IMR-90 (cell line): ENCODE measurements around the gene TXLNA. TPM values are rescaled to one million over a fixed set of nuclear protein-coding genes. Genes with fewer than 3 reads are reported as not detected.

Experiments
- ATAC-seq: fragments of 200-7000 bp; cut with Tn5 transposase; 2 replicates; pipeline ENCODE4 v1.9.1; 2020; ENCODE audit warnings: low read depth, mild to moderate bottlenecking, moderate library complexity
- BruUV-seq: library from RNA; stranded (reverse); fragments of 400-500 nt; replicated peaks from 2 replicates; lab custom pipeline; 2021; lab: Mats Ljungman, UMichigan
- CTCF ChIA-PET: fragments of 300-600 bp; formaldehyde crosslinking; extraction: SDS; loops from one replicate; lab custom pipeline; 2021; ENCODE audit warnings: antibody characterized with exemption; lab: Yijun Ruan, JAX
- POLR2A ChIA-PET: fragments of 300-600 bp; sonication (Branson Sonifier 250); formaldehyde crosslinking; loops from one replicate; lab custom pipeline; 2022; ENCODE audit warnings: antibody characterized with exemption; ENCODE audit not compliant: unreplicated experiment; lab: Charles Lee
- DNase-seq: peaks from one replicate; pipeline ENCODE4 v3.0.0; 2013
- H2AFZ ChIP-seq: replicated peaks from 2 replicates; pipeline ENCODE3; 2013; ENCODE audit warnings: low read length, mild to moderate bottlenecking; ENCODE audit not compliant: poor library complexity
- H2AK5ac ChIP-seq: 2 replicates; pipeline ENCODE4 v1.6.1; 2013; ENCODE audit warnings: low read depth, low read length, inconsistent platforms
- H2AK9ac ChIP-seq: replicated peaks from 2 replicates; pipeline ENCODE3; 2013; ENCODE audit warnings: mild to moderate bottlenecking, low read depth, low read length, moderate library complexity; ENCODE audit not compliant: poor library complexity
- H2BK120ac ChIP-seq: 2 replicates; pipeline ENCODE4 v1.6.1; 2013; ENCODE audit warnings: low read depth, low read length, inconsistent platforms
- H2BK15ac ChIP-seq: 3 replicates; pipeline ENCODE4 v1.6.1; 2013; ENCODE audit warnings: low read depth, low read length, inconsistent platforms
- H2BK20ac ChIP-seq: 2 replicates; pipeline ENCODE4 v1.6.1; 2013; ENCODE audit warnings: low read depth, mild to moderate bottlenecking, inconsistent platforms, low read length, moderate library complexity
- H2BK5ac ChIP-seq: 2 replicates; pipeline ENCODE4 v1.6.1; 2013; ENCODE audit warnings: mild to moderate bottlenecking, low read depth, low read length, inconsistent platforms; ENCODE audit not compliant: poor library complexity, severe bottlenecking
- H3K14ac ChIP-seq: replicated peaks from 2 replicates; pipeline ENCODE4 v1.6.1; 2013; ENCODE audit warnings: low read depth, low read length, inconsistent platforms
- H3K18ac ChIP-seq: 2 replicates; pipeline ENCODE4 v1.6.1; 2013; ENCODE audit warnings: low read depth, low read length, control low read depth
- H3K23ac ChIP-seq: 2 replicates; pipeline ENCODE4 v1.6.1; 2013; ENCODE audit warnings: low read depth, low read length, inconsistent platforms
- H3K27ac ChIP-seq: 2 replicates; pipeline ENCODE4 v1.5.1; 2013; ENCODE audit warnings: mild to moderate bottlenecking, control low read depth, low read length; ENCODE audit not compliant: insufficient read depth
- H3K27me3 ChIP-seq: 2 replicates; pipeline ENCODE4 v1.6.1; 2013; ENCODE audit warnings: low read length; ENCODE audit not compliant: control insufficient read depth, insufficient read depth
- H3K36me3 ChIP-seq: 2 replicates; pipeline ENCODE4 v1.6.1; 2013; ENCODE audit warnings: low read length, mixed read lengths; ENCODE audit not compliant: control insufficient read depth, insufficient read depth
- H3K4ac ChIP-seq: 2 replicates; pipeline ENCODE4 v1.6.1; 2013; ENCODE audit warnings: low read depth, low read length, inconsistent platforms
- H3K4me1 ChIP-seq: 2 replicates; pipeline ENCODE4 v1.6.1; 2013; ENCODE audit warnings: low read length, mixed read lengths; ENCODE audit not compliant: control insufficient read depth, insufficient read depth
- H3K4me2 ChIP-seq: 2 replicates; pipeline ENCODE4 v1.6.1; 2013; ENCODE audit warnings: low read depth, mild to moderate bottlenecking, control low read depth, low read length, moderate library complexity
- H3K4me3 ChIP-seq: 2 replicates; pipeline ENCODE4 v1.5.1; 2013; ENCODE audit warnings: low read depth, mild to moderate bottlenecking, control low read depth, low read length, moderate library complexity; ENCODE audit not compliant: insufficient read depth
- H3K56ac ChIP-seq: 2 replicates; pipeline ENCODE4 v1.6.1; 2013; ENCODE audit warnings: low read length, inconsistent platforms; ENCODE audit not compliant: insufficient read depth; ENCODE audit errors: extremely low read depth
- H3K79me1 ChIP-seq, 2 experiments: 2 replicates each; pipeline ENCODE4 v1.6.1; 2013; ENCODE audit warnings: low read length in 2 of 2, inconsistent platforms in 1 of 2, low read depth in 1 of 2
- H3K9ac ChIP-seq: 2 replicates; pipeline ENCODE4 v1.6.1; 2013; ENCODE audit warnings: low read depth, low read length, control low read depth
- H3K9me1 ChIP-seq: 2 replicates; pipeline ENCODE4 v1.6.1; 2013; ENCODE audit warnings: low read length, inconsistent platforms; ENCODE audit not compliant: insufficient read depth
- H3K9me3 ChIP-seq: 2 replicates; pipeline ENCODE4 v1.6.1; 2013; ENCODE audit warnings: low read length; ENCODE audit not compliant: control insufficient read depth, insufficient read depth
- H4K20me1 ChIP-seq: 2 replicates; pipeline ENCODE4 v1.6.1; 2013; ENCODE audit warnings: low read length, inconsistent platforms; ENCODE audit not compliant: insufficient read depth
- H4K5ac ChIP-seq: 2 replicates; pipeline ENCODE4 v1.6.1; 2013; ENCODE audit warnings: mild to moderate bottlenecking, low read depth, low read length, control low read depth
- H4K8ac ChIP-seq, 2 experiments: 2 replicates each; pipeline ENCODE4 v1.6.1; 2013; ENCODE audit warnings: low read depth in 2 of 2, low read length in 2 of 2, control low read depth in 1 of 2, inconsistent platforms in 1 of 2
- H4K91ac ChIP-seq: 2 replicates; pipeline ENCODE4 v1.6.1; 2013; ENCODE audit warnings: low read depth, low read length, inconsistent platforms; ENCODE audit not compliant: insufficient read depth
- BHLHE40 ChIP-seq: fragments of 150-350 bp; IDR thresholded peaks from 2 replicates; pipeline ENCODE4 v1.6.1; 2016; ENCODE audit warnings: mild to moderate bottlenecking, low read depth, low read length
- CEBPB ChIP-seq: IDR thresholded peaks from 2 replicates; pipeline ENCODE4 v1.6.1; 2012; ENCODE audit warnings: low read depth, low read length, improper control_type of control experiment
- FOS ChIP-seq: fragments of 150-350 bp; IDR thresholded peaks from 2 replicates; pipeline ENCODE4 v1.6.1; 2016; ENCODE audit warnings: low read depth, low read length
- MAFK ChIP-seq: IDR thresholded peaks from 2 replicates; pipeline ENCODE4 v1.6.1; 2012; ENCODE audit warnings: low read depth, low read length, improper control_type of control experiment
- MAZ ChIP-seq: IDR thresholded peaks from 2 replicates; pipeline ENCODE4 v1.6.1; 2012; ENCODE audit warnings: low read depth, mild to moderate bottlenecking, low read length, improper control_type of control experiment, moderate library complexity, borderline replicate concordance
- MXI1 ChIP-seq: IDR thresholded peaks from 2 replicates; pipeline ENCODE4 v1.6.1; 2012; ENCODE audit warnings: low read depth, mild to moderate bottlenecking, low read length, moderate library complexity, borderline replicate concordance
- POLR2A ChIP-seq: IDR thresholded peaks from 2 replicates; pipeline ENCODE4 v1.6.1; 2012; ENCODE audit warnings: mild to moderate bottlenecking, low read depth, low read length
- RAD21 ChIP-seq: IDR thresholded peaks from 2 replicates; pipeline ENCODE4 v1.6.1; 2012; ENCODE audit warnings: low read length, improper control_type of control experiment
- SMC3 ChIP-seq: fragments of 150-350 bp; IDR thresholded peaks from 2 replicates; pipeline ENCODE4 v1.6.1; 2016; ENCODE audit warnings: low read depth, mild to moderate bottlenecking, antibody characterized with exemption, low read length, moderate library complexity
- WGBS, 2 experiments: methylation state at CpG; one replicate each; pipeline versions ENCODE4 v1.1.5 to v1.1.7; 2013; ENCODE audit warnings: missing lambda C conversion rate in 2 of 2; ENCODE audit not compliant: insufficient read length in 1 of 2; ENCODE audit errors: extremely low coverage in 2 of 2; 5-methylcytosine and 5-hydroxymethylcytosine counted together
- dilution Hi-C: fragments of 300-500 bp; cut with HindIII; formaldehyde crosslinking; loops from one replicate; pipeline ENCODE4 v1.14.3; 2018; ENCODE audit warnings: low sequenced_read_pairs; ENCODE audit not compliant: unreplicated experiment
- in situ Hi-C: fragments of 300-500 bp; cut with MboI; formaldehyde crosslinking; loops from 3 replicates; pipeline ENCODE4 v1.14.3; 2019; ENCODE audit warnings: low sequenced_read_pairs, inconsistent platforms, mixed read lengths
- intact Hi-C: fragments of 100-400 bp; cut with micrococcal nuclease; formaldehyde crosslinking; loops from 2 replicates; pipeline ENCODE4 v1.10.0; 2022
- polyA plus RNA-seq, 3 experiments: library from polyadenylated mRNA; depleted of rRNA; stranded (reverse); fragments of >200 nt; gene quantifications; 2 replicates each; pipeline ENCODE4 v1.2.3, GENCODE V29; 2012; ENCODE audit warnings: low replicate concordance in 1 of 3
- total RNA-seq: library from RNA; depleted of rRNA; stranded (reverse); fragments of >200 nt; gene quantifications from 2 replicates; pipeline ENCODE4 v1.2.3, GENCODE V29; 2012
- TF ChIP-seq, protein P1 (sequence below): fragments of 150-350 bp; IDR thresholded peaks from 2 replicates; pipeline ENCODE4 v1.6.1; 2017; ENCODE audit warnings: mild to moderate bottlenecking, antibody characterized with exemption, low read length, low read depth
- TF ChIP-seq, protein P2 (sequence below): fragments of 150-350 bp; IDR thresholded peaks from 2 replicates; pipeline ENCODE4 v1.6.1; 2016; ENCODE audit warnings: low read depth, mild to moderate bottlenecking, low read length, moderate library complexity, borderline replicate concordance
- TF ChIP-seq, protein P3 (sequence below): conservative IDR thresholded peaks from 2 replicates; pipeline ENCODE4 v1.5.1; 2012; ENCODE audit warnings: mild to moderate bottlenecking, low read depth, low read length, improper control_type of control experiment

The TXLNA gene
- total and polyA plus RNA-seq, 2 of the 4 experiments (the other 2 are of a cell fraction): 47.6 to 102 TPM

- Histone ChIP-seq H4K8ac (no peak overlapping the region), H3K9me1 (peaks cover 8% of the 10 kb centered on the region), H2AFZ (no peak overlapping the region), H3K27me3 (no peaks in the 10 kb centered on the region), H3K27ac (no peak overlapping the region), H3K18ac (no peak overlapping the region), H2BK5ac (no peak overlapping the region), H3K4me1 (peaks cover 11% of the 10 kb centered on the region), H3K23ac (no peak overlapping the region), H3K14ac (no peak overlapping the region), H3K4me3 (no peak overlapping the region), H3K9me3 (no peaks in the 10 kb centered on the region), H4K20me1 (peaks cover 55% of the 10 kb centered on the region), H3K4me2 (peak overlapping the region; percentile 10; the same call in 1 of the 2 replicates), H3K9ac (no peak overlapping the region), H3K4ac (no peak overlapping the region), H3K56ac (no peak overlapping the region), H4K5ac (no peak overlapping the region), H3K36me3 (peaks cover 3% of the 10 kb centered on the region; the same call in 1 of the 2 replicates), H2BK15ac (no peak overlapping the region), H2BK20ac (no peak overlapping the region), H2BK120ac (no peak overlapping the region), H4K91ac (no peak overlapping the region), H2AK9ac (no peak overlapping the region), H2AK5ac (no peak overlapping the region), H3K79me1 (peaks cover 31 to 77% of the 10 kb centered on the region in 2 experiments)
- TF ChIP-seq, protein P1, sequence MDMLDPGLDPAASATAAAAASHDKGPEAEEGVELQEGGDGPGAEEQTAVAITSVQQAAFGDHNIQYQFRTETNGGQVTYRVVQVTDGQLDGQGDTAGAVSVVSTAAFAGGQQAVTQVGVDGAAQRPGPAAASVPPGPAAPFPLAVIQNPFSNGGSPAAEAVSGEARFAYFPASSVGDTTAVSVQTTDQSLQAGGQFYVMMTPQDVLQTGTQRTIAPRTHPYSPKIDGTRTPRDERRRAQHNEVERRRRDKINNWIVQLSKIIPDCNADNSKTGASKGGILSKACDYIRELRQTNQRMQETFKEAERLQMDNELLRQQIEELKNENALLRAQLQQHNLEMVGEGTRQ: no peak
- TF ChIP-seq MXI1: peak; percentile 68; the same call in 1 of the 2 replicates
- TF ChIP-seq, protein P2, sequence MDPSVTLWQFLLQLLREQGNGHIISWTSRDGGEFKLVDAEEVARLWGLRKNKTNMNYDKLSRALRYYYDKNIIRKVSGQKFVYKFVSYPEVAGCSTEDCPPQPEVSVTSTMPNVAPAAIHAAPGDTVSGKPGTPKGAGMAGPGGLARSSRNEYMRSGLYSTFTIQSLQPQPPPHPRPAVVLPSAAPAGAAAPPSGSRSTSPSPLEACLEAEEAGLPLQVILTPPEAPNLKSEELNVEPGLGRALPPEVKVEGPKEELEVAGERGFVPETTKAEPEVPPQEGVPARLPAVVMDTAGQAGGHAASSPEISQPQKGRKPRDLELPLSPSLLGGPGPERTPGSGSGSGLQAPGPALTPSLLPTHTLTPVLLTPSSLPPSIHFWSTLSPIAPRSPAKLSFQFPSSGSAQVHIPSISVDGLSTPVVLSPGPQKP: no peak
- TF ChIP-seq RAD21: no peak
- TF ChIP-seq POLR2A: no peak
- TF ChIP-seq, protein P3, sequence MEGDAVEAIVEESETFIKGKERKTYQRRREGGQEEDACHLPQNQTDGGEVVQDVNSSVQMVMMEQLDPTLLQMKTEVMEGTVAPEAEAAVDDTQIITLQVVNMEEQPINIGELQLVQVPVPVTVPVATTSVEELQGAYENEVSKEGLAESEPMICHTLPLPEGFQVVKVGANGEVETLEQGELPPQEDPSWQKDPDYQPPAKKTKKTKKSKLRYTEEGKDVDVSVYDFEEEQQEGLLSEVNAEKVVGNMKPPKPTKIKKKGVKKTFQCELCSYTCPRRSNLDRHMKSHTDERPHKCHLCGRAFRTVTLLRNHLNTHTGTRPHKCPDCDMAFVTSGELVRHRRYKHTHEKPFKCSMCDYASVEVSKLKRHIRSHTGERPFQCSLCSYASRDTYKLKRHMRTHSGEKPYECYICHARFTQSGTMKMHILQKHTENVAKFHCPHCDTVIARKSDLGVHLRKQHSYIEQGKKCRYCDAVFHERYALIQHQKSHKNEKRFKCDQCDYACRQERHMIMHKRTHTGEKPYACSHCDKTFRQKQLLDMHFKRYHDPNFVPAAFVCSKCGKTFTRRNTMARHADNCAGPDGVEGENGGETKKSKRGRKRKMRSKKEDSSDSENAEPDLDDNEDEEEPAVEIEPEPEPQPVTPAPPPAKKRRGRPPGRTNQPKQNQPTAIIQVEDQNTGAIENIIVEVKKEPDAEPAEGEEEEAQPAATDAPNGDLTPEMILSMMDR: no peak
- TF ChIP-seq SMC3: no peak
- no peak for TF ChIP-seq CEBPB
- peak; percentile 9; the same call in 1 of the 2 replicates for TF ChIP-seq BHLHE40
- TF ChIP-seq FOS: no peak
- TF ChIP-seq MAFK: no peak
- no peak for TF ChIP-seq MAZ
- no CpG with 5 or more reads among the region's 6 CpGs for WGBS, 2 experiments
- peak; percentile 86 for ATAC-seq
- POLR2A ChIA-PET: interaction anchor here (0.7 kb wide), 1 partner anchor 37 kb away, joined by 3 read pairs; the partner anchor contains the start of gene TXLNA
- intact Hi-C loops (no loop called here), in situ Hi-C loops (no loop called here), dilution Hi-C loops (no loop called here)
- DNase-seq: peak; percentile 88
- CTCF ChIA-PET: interaction anchor here (0.5 to 1.0 kb wide), 2 partner anchors 9 to 118 kb away, joined by 3 to 4 read pairs; no protein-coding TSS in a partner anchor
- BruUV-seq: no TSS peak
These were observed 36.8 kb upstream of the TXLNA start for GRCh38 chr1:32142446-32143301.
